NCI-H524 treated with DMSO at 0.1 percent for 48 hours (cell line): ENCODE results near the gene E2F3.

ENCODE experiments used
- DNase-seq: peaks from one replicate; lab custom pipeline; 2025; lab: John Stamatoyannopoulos, UW

E2F3 gene

GRCh38 chr6:20402342-20403069 lies 827 bp downstream of the E2F3 start:
- DNase-seq: no peak

- DNase-seq: peak; percentile 8
Observed at GRCh38 chr6:20403070-20403765, 1.5 kb downstream of the E2F3 start.

- DNase-seq: no peak
Observed at GRCh38 chr6:20403766-20404640, 2.3 kb downstream of the E2F3 start.

DNA sequence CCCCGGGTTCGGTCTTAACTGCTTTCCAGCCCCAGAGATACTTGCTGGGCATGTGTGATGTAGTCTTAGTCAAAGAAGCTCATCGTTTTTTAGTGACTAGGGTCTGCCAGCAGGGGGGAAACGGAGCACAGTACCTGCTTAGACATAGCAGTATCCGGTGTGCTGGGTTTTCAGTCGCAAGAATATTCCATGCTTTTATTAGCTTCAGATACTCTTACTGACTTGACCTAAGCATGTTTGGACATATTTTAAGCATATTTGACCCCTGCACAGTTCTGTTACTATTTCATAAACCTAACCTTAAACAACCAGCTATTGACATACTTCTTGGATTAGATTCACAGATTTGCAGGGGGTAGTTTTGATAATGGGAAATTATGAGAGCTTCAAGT lies 3.0 kb downstream of the E2F3 start:
- DNase-seq: peak; percentile 66

DNA sequence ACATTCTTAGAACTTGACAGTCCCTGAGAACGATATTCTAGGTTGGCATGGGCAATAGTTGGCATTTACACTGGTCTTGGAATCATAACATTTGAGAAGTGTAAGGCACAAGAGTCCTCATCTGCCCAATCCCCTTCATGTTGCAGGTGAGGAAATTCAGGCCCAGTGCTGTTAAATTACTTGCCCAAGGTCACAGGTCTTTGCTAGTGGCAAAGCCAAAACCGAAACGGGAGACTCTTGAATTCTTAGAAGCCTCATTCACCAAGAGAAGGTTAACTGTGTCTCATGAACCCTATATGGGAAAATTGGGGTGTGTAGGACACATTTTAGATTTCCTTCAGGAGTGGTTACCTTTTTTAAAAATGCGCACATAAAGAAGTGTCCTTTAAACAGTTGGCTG lies 7.2 kb downstream of the E2F3 start:
- no peak for DNase-seq

- no peak for DNase-seq
Observed at GRCh38 chr6:20409427-20409971, 7.8 kb downstream of the E2F3 start.

DNA sequence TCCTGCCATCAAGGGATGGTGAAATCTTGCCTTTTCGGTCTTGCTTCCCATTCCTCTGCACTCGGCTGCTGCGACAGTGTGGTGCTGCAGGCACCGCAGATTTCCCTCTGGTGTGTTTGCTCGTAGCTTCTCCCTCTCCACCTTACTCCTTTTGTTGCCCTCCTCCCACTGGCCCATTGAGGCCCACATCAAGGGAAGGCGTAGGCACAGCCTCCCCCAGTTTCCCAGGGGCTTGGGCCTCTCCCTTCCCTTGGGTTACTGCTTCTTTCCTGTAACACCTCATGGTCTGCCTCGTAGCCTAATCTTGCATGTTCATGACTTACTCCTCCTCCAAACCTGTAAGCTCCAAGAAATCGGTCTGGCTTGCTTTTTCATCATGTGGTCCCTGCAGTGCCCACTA lies 9.9 kb downstream of the E2F3 start:
- DNase-seq: no peak

DNA sequence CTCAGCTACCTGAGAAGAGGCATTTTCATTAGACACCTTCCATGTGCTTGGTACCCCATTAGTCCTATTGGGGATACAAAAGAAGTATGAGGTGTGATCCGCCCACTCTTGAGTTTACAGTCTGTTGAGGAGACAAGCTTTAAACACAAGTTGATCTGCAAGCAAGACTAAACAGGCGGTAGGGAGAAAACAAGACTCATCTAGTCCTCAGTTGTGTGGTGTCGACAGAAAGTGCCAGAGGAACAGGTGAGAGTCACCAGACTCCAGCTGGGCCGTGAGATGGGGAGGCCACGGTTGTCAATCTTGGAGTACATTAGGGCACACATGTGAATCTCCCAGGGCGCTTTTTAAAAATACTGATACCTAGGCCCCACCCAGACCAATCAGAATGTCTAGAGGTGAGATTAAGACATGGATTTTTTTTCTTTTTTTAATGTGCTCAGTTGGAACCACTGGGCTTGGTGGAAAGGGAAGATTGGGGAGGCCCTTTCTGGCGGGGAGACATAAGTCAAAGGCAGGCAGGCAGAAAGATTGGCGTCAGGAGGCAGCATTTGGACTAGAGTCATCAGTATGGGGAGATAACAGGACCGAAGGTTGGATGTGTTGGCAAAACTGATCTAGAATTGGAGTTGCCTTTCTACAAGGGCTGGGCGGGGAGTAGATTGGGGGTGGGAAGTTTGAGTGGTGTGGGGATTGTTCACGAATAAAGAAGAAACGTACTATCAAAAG lies 10.4 kb downstream of the E2F3 start:
- no peak for DNase-seq

DNA sequence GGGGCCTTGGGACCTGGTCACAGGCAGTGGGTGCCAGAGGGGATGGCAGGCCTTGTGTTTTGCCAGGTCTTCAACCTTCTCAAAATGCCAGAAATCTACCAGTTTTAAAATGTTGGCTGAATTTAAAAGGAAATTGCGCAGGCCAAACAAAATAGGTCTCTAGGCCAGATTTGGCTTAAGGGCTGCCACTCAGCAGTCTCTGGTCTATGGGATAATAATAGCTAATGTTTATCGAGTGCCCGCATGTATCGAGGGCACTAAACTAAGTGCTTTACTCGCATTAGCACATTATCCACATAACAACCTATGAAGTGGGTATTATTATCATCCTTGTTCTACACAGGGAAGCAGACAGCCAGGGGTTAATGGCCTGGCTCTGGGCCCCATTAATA lies 11.0 kb downstream of the E2F3 start:
- no peak for DNase-seq

DNA sequence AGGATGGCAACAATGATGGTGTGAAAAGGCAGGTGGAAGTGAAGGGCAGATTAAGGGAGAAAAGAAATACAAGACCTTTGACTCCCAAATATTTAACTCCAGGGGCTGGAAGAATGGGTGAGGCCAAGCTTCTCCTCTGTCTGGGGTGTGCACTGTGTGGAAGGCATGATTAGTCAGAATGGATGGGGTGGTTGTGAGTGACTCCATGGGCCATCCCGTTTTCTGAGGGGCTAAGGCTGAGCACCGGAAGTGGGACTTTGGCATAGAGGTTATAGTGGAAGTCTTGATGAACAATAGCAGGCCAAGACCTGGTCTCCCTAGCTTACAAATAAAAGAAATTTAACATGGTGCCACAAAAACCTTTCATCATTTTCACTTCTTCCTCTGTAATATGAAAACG lies 12.1 kb downstream of the E2F3 start:
- DNase-seq: no peak

- DNase-seq: no peak
Observed at GRCh38 chr6:20414711-20415110, 13.0 kb downstream of the E2F3 start.

DNA sequence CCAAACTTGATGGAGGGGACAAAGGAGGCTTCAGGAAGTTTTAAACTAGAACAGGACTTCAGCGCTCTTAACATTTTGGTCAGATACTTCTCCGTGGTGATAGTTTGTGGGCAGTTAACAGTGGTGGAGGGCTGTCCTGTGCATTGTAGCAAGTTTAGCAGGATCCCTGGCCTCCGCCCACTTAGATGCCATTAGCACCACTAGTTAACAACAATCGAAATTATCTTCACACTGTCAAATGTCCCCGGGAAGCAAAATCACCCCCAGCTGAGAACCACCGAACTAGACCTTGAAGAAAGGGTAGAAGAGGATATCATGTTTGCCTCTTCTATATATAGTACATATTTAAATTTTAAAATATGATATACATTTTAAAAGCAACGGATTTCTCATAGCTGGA lies 13.6 kb downstream of the E2F3 start:
- DNase-seq: no peak

GRCh38 chr6:20415712-20416454 lies 14.2 kb downstream of the E2F3 start:
- DNase-seq: no peak

DNA sequence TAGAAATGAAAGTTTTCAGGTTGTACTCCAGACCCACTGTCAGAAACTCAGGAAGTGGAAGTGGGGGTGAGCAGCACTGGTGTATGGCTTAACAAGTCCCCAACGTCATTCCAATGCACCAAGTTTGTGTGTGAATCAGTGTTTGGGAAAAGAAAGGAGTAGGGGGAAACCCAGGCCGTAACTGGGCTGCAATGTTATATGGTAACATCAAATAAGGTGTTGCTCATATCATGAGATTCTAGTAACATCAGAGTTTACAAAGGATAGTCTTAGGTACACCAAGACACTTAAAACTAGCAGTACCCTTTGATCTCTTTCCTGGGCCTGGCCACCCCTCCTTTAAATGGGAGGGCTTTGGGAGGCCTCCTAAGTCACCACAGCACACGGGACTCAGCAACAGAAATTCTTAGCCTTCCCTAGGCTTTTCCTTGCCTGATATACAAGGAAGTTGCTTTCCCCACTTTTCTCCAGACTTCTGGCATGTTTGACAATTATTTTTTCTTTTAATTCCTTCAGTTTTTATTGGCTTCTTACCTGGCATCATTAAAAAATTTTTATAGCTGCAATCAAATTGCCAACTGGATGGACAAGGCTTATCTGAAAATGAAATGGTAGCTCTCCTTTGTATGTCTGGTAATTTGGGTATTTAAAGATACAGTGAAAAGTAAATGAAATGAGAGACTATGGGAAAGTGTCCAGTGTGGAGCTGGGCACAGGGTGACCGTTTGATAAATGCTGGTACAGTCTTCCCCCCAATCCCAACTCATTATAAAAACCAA lies 15.1 kb downstream of the E2F3 start:
- no peak for DNase-seq

DNA sequence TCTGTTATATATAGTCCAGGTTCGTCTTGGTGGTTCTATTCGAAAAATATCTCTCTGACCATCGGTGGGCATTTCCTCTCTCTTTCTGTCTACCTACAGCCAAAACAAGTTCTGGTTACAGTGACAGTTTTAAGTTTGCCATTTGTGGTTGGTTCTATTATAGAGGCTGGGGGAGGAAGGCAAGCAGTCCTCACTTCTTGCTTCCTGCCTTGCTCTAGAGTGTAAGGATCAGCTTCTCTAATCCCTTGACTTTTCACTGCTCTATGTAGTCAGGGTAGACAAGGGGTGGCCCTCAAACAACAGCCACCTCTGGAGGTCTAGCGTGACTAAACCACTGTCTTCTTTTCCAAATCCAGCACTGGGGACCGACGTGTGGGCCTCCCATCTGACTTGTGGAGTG lies 16.1 kb downstream of the E2F3 start:
- no peak for DNase-seq

- DNase-seq: no peak
Observed at GRCh38 chr6:20426177-20427082, 24.8 kb downstream of the E2F3 start.

DNA sequence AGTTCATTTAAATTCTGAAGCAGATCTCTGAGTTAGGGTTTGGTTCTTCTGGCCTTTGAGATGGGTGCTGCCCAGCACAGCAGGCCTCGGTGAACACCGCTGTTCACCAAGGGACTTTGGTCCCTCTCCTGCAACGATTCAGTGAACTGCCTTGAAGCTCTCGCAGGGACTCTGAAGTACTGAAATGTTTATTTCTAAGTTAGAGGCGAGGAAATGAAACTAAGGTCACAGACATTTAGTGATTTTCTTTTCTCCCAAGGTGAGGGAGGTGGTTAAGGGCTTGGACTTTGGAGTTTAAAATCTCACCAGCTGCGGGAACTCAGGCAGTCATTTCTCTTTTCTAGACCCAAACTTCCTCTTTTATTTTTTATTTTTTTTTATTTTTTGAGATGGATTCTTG lies 26.2 kb downstream of the E2F3 start:
- DNase-seq: no peak

DNA sequence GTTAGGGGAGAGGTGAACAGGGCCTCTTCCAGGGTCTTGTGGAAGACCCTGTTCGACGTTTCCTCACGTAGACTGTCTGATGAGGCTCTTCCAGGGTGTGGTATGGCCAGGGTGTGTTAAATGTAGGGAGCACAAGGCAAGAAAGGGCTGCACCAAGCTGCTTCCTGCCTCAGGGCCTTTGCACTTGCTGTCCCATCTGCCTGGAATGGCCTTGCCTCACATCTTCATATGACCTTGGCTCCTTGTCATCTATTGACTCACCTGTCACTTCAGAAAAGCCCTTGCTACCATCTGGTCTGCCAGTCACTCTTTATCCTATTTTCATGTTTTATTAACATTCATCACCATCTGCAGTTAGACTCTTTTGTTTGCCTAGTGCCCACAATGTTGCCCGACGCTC lies 31.0 kb downstream of the E2F3 start:
- no peak for DNase-seq

DNA sequence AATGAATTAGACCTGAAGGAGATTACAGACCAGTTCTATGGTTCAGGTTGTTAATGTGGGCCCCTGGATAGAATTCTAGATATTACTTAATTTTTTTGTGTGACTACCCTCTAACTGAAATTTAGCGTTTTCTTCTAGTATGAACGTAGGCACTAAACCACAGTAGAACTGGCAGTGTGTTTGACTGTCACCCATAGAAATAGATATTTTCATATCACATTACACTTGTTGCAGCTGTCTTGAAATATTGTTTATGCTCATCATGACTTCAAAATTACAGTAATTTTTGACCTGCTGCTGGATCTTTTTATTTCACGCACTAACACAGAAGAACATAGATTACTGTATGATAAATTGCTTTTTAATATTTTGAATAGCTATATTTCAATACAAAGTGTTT lies 31.6 kb downstream of the E2F3 start:
- no peak for DNase-seq
